Kidney epithelial cell (primary cell): ENCODE results near the gene MGAT3. TPM values are rescaled to one million over a fixed set of nuclear protein-coding genes. Genes with fewer than 3 reads are reported as not detected.

ENCODE experiments used
- DNase-seq: peaks from one replicate; pipeline ENCODE4 v3.0.0-alpha.2; 2010; ENCODE audit warnings: low read depth
- H3K27me3 ChIP-seq: 2 replicates; pipeline ENCODE4 v1.6.0; 2011; ENCODE audit warnings: low read length; ENCODE audit not compliant: control insufficient read depth, insufficient read depth
- H3K36me3 ChIP-seq: 2 replicates; pipeline ENCODE4 v1.5.1; 2011; ENCODE audit warnings: low read length; ENCODE audit not compliant: control insufficient read depth, insufficient read depth
- H3K4me3 ChIP-seq: 2 replicates; pipeline ENCODE4 v1.5.1; 2011; ENCODE audit warnings: low read depth, mild to moderate bottlenecking, control low read depth, low read length
- CTCF ChIP-seq: IDR thresholded peaks from 2 replicates; pipeline ENCODE4 v1.5.1; 2011; ENCODE audit warnings: mild to moderate bottlenecking, moderate library complexity, low read length, control low read depth, inconsistent platforms; ENCODE audit not compliant: insufficient read depth, poor library complexity, severe bottlenecking
- total RNA-seq: library from RNA; depleted of rRNA; stranded (reverse); fragments of >200 nt; gene quantifications from 2 replicates; pipeline ENCODE4 v1.2.3, GENCODE V29; 2015

Gene MGAT3
- total RNA-seq, 1 donor from 2014 or later = 4.1 TPM

DNA sequence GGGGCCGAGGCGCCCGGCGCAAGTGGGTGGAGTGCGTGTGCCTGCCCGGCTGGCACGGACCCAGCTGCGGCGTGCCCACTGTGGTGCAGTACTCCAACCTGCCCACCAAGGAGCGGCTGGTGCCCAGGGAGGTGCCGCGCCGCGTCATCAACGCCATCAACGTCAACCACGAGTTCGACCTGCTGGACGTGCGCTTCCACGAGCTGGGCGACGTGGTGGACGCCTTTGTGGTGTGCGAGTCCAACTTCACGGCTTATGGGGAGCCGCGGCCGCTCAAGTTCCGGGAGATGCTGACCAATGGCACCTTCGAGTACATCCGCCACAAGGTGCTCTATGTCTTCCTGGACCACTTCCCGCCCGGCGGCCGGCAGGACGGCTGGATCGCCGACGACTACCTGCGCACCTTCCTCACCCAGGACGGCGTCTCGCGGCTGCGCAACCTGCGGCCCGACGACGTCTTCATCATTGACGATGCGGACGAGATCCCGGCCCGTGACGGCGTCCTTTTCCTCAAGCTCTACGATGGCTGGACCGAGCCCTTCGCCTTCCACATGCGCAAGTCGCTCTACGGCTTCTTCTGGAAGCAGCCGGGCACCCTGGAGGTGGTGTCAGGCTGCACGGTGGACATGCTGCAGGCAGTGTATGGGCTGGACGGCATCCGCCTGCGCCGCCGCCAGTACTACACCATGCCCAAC lies 31.2 kb downstream of the MGAT3 start:
- no peaks in the 10 kb centered on the region for H3K36me3 ChIP-seq
- no peak for DNase-seq
- peaks cover 2% of the 10 kb centered on the region for H3K27me3 ChIP-seq
- no peak for TF ChIP-seq CTCF
- H3K4me3 ChIP-seq = no peak overlapping the region

DNA sequence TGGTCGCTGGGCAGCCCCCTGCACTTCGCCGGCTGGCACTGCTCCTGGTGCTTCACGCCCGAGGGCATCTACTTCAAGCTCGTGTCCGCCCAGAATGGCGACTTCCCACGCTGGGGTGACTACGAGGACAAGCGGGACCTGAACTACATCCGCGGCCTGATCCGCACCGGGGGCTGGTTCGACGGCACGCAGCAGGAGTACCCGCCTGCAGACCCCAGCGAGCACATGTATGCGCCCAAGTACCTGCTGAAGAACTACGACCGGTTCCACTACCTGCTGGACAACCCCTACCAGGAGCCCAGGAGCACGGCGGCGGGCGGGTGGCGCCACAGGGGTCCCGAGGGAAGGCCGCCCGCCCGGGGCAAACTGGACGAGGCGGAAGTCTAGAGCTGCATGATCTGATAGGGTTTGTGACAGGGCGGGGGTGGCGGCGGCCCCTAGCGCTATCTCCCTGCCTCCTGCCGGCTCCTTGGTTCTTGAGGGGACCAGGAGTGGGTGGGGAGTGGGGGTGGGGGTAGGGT lies 31.8 kb downstream of the MGAT3 start:
- no peak for TF ChIP-seq CTCF
- peaks cover 2% of the 10 kb centered on the region for H3K27me3 ChIP-seq
- H3K4me3 ChIP-seq = no peak overlapping the region
- no peak for DNase-seq
- no peaks in the 10 kb centered on the region for H3K36me3 ChIP-seq

DNA sequence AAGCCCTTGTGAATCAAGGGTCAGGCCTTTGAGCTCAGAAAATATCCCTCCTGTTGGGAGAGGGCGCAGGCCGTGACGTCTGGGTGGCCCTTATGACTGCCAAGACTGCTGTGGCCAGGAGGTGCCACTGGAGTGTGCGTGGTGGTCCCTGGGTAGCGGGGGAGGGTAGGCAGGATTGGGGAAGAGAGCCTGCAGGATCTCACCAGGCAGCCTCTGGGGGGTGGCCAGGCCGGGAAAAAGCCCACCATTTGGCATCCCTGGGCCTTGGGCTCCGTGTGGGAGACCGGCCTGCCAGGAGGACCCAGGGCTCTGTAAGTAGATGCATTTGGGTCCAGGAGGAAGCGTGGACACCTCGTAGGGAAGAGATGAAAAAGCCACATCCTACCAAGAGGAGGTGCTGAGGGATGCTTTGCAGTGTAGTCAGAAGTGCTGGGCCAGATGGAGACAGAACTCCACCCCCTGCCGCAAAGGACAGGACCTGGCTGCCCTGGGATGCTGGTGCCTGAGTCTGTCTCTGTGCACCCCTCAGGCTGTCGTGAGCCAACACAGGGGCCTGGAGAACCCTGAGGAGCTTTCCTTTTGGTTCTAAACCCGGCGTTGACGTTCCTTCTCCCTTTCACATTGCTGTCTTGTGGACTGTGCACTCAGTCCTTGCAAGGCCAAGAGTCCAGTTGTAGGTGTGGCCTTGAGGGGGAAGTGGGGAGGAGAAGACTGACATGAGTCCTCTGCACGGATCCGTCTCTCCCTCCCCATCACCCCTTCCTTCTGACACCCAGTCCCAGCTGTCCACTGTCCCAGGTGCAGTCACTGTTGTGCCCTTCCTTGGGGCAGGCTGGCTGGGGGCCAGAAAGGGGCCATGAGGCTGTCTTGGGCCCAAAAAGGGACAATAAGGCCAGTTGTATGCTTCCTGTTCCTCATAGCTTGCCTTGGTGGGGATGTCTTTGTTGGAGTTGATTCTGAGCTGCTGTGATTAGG lies 32.6 kb downstream of the MGAT3 start:
- Histone ChIP-seq H3K36me3 (no peaks in the 10 kb centered on the region), H3K4me3 (no peak overlapping the region), H3K27me3 (no peaks in the 10 kb centered on the region)
- no peak for DNase-seq
- TF ChIP-seq CTCF = no peak

DNA sequence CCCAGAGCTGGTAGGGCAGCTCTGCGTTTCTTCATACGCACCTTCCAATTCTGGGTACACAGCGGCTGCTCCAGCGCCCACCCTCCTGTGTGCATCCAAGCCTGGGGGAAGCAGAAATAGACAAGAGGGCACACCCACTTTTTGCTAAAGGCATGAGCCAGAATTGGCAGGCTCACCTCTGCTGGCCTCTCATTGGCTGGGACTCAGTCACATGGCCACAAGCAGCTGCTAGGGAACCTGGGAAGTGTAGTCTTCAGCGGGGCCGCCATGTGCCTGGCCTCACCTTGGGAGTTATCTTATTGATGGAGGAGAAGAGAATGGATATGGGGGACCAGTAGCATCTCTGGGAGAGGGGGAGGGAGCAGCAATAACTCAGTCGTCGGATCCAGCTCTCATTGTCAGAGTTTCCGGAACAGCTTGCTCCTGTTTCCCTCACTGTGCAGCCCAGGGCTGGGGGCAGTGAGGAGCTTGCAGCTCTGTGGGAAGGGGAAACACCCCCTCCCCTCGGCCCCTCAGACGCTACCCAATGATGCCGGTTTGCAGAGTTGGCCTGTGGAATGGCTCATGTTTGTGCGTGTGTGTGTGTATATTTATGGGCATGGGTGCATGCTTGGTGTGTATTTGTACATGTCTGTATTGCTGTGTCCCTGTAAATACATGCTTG lies 33.5 kb downstream of the MGAT3 start:
- H3K27me3 ChIP-seq = no peaks in the 10 kb centered on the region
- H3K4me3 ChIP-seq = no peak overlapping the region
- H3K36me3 ChIP-seq = no peaks in the 10 kb centered on the region
- DNase-seq = no peak
- no peak for TF ChIP-seq CTCF

DNA sequence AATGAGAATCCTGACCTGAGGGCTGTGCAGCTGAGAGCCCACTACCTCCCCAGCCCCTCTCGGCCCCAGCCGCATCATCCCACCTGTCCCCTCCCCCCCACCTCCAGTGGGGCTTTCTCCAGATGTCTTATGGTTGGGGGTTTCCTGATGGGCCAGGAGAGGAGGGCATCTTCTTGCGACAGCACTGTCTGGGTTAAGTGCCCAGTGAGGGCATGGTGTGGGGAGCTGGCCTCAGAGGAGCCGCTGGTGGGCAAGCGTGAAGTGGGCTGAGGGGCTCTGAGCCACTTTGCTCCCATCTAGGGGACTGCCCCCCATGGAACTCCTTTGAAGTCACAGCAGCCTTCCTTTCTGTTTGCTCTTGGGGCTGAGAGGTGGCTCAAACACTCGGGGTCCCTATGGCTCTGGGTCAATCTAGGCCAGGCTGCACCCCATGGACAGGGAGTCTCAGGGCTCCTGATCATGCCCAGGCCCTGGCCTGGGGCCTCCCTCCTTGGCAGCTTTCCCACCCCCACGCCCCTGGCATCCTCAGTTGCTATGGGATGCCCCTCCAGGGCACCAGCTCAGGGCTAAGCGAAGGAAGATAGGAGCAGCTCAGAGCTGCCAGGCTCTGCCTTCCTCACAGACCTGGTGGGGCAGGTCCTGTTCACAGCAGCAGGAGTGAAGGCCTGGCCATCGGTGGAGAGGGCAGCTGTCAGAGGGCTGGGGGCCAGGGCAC lies 34.3 kb downstream of the MGAT3 start:
- DNase-seq = no peak
- H3K36me3 ChIP-seq = no peaks in the 10 kb centered on the region
- H3K4me3 ChIP-seq = no peak overlapping the region
- no peaks in the 10 kb centered on the region for H3K27me3 ChIP-seq
- no peak for TF ChIP-seq CTCF
